Right hindlimb (tissue), 1 donor: ENCODE data around the gene WFIKKN2.

ENCODE experiments used
- DNase-seq: peaks from one replicate; pipeline ENCODE4 v3.0.0-alpha.2; 2018

The WFIKKN2 gene

GRCh38 chr17:50834429-50835300, 721 bp upstream of the WFIKKN2 start:
- DNase-seq = peak; percentile 70

- no peak for DNase-seq
Observed at GRCh38 chr17:50836826-50837225, 1.4 kb downstream of the WFIKKN2 start.

- DNase-seq = no peak
Observed at GRCh38 chr17:50837286-50837979, 2.0 kb downstream of the WFIKKN2 start.

- no peak for DNase-seq
Observed at GRCh38 chr17:50837980-50838954, 2.9 kb downstream of the WFIKKN2 start.

GRCh38 chr17:50839591-50840310, 4.4 kb downstream of the WFIKKN2 start:
- no peak for DNase-seq

- DNase-seq = no peak
Observed at GRCh38 chr17:50840311-50840851, 5.0 kb downstream of the WFIKKN2 start.

- DNase-seq = no peak
Observed at GRCh38 chr17:50841277-50841948, 6.0 kb downstream of the WFIKKN2 start.

- peak; percentile 84 for DNase-seq
Observed at GRCh38 chr17:50841949-50842354, 6.6 kb downstream of the WFIKKN2 start.

- DNase-seq = no peak
Observed at GRCh38 chr17:50842506-50843149, 7.2 kb downstream of the WFIKKN2 start.

- DNase-seq = no peak
Observed at GRCh38 chr17:50843150-50843905, 7.9 kb downstream of the WFIKKN2 start.

GRCh38 chr17:50844117-50844700, 8.8 kb downstream of the WFIKKN2 start:
- no peak for DNase-seq

- DNase-seq = no peak
Observed at GRCh38 chr17:50845240-50846147, 10.1 kb downstream of the WFIKKN2 start.

- no peak for DNase-seq
Observed at GRCh38 chr17:50847566-50847965, 12.2 kb downstream of the WFIKKN2 start.

- no peak for DNase-seq
Observed at GRCh38 chr17:50848039-50848438, 12.7 kb downstream of the WFIKKN2 start.

GRCh38 chr17:50848711-50849110, 13.3 kb downstream of the WFIKKN2 start:
- no peak for DNase-seq

GRCh38 chr17:50850640-50851039, 15.3 kb downstream of the WFIKKN2 start:
- DNase-seq = no peak

- DNase-seq = no peak
Observed at GRCh38 chr17:50853015-50853615, 17.7 kb downstream of the WFIKKN2 start.

- DNase-seq = no peak
Observed at GRCh38 chr17:50853781-50854180, 18.4 kb downstream of the WFIKKN2 start.
